Endothelial cell of umbilical vein (primary cell): ENCODE results near the gene KSR1. TPM values are rescaled to one million over a fixed set of nuclear protein-coding genes. Genes with fewer than 3 reads are reported as not detected.

ENCODE experiments used
- BruUV-seq: library from RNA; stranded (reverse); fragments of 400-500 nt; replicated peaks from 2 replicates; lab custom pipeline; 2021; lab: Mats Ljungman, UMichigan
- CTCF ChIA-PET: fragments of 300-600, 350-600 bp; sonication (Branson Sonifier 250); formaldehyde crosslinking; loops from one replicate; lab custom pipeline; 2021; ENCODE audit warnings: antibody characterized with exemption, inconsistent platforms; lab: Charles Lee
- POLR2A ChIA-PET: fragments of 300-600, 350-600 bp; sonication (Branson Sonifier 250); formaldehyde crosslinking; loops from one replicate; lab custom pipeline; 2021; ENCODE audit warnings: antibody characterized with exemption, inconsistent platforms; lab: Charles Lee
- DNase-seq: peaks from one replicate; pipeline ENCODE4 v3.0.0-alpha.2; 2011; ENCODE audit warnings: low read depth, low spot score
- FAIRE-seq: peaks from 2 replicates; lab custom pipeline; 2011; peaks lifted over from hg19 to GRCh38; lab: Jason Lieb, UNC
- H2AFZ ChIP-seq: 2 replicates; pipeline ENCODE4 v1.6.0; 2012; ENCODE audit warnings: low read depth, low read length, control low read depth, inconsistent platforms
- H3K27ac ChIP-seq: 2 replicates; pipeline ENCODE4 v1.5.1; 2011; ENCODE audit warnings: low read depth, mild to moderate bottlenecking, control low read depth, low read length, moderate library complexity; ENCODE audit not compliant: insufficient read depth
- H3K27me3 ChIP-seq, 2 experiments: 2 replicates each; pipeline versions ENCODE4 v1.6.0 to v1.6.1; 2011; ENCODE audit warnings: low read length in 2 of 2, mixed read lengths in 1 of 2; ENCODE audit not compliant: control insufficient read depth in 2 of 2, insufficient read depth in 2 of 2
- H3K36me3 ChIP-seq, 2 experiments: 2 replicates in 1 of 2; 3 replicates in 1 of 2; pipeline ENCODE4 v1.5.1; 2011; ENCODE audit warnings: low read length in 2 of 2, mild to moderate bottlenecking in 1 of 2, moderate library complexity in 1 of 2; ENCODE audit not compliant: control insufficient read depth in 2 of 2, insufficient read depth in 2 of 2; ENCODE audit errors: extremely low read depth in 1 of 2
- H3K4me1 ChIP-seq: 3 replicates; pipeline ENCODE4 v1.5.1; 2011; ENCODE audit warnings: mild to moderate bottlenecking, low read length; ENCODE audit not compliant: control insufficient read depth, insufficient read depth; ENCODE audit errors: extremely low read depth
- H3K4me2 ChIP-seq: 2 replicates; pipeline ENCODE4 v1.6.1; 2011; ENCODE audit warnings: low read length, control low read depth, mixed read lengths; ENCODE audit not compliant: insufficient read depth
- H3K4me3 ChIP-seq, 3 experiments: fragments of 200-600 bp in 1 of 3; sonication (generic), shearing (Covaris generic) in 1 of 3; replicated peaks in 1 of 3; 2 replicates each; pipeline ENCODE4 v1.5.1; 2011 to 2016; ENCODE audit warnings: control low read depth in 3 of 3, low read length in 3 of 3, mild to moderate bottlenecking in 2 of 3, inconsistent platforms in 1 of 3, low read depth in 1 of 3, moderate library complexity in 1 of 3; ENCODE audit not compliant: insufficient read depth in 1 of 3
- H3K79me2 ChIP-seq: 2 replicates; pipeline ENCODE4 v1.6.0; 2012; ENCODE audit warnings: low read length, inconsistent platforms; ENCODE audit not compliant: control insufficient read depth, insufficient read depth
- H3K9ac ChIP-seq: replicated peaks from 2 replicates; pipeline ENCODE3; 2011; ENCODE audit warnings: low read length, control low read depth; ENCODE audit not compliant: insufficient read depth; ENCODE audit errors: extremely low read depth
- H3K9me1 ChIP-seq: replicated peaks from 3 replicates; pipeline ENCODE4 v1.6.0; 2011; ENCODE audit warnings: mild to moderate bottlenecking, low read length; ENCODE audit not compliant: control insufficient read depth, insufficient read depth; ENCODE audit errors: extremely low read depth
- H3K9me3 ChIP-seq: replicated peaks from 2 replicates; pipeline ENCODE4 v1.5.1; 2012; ENCODE audit warnings: low read length, inconsistent platforms; ENCODE audit not compliant: control insufficient read depth, insufficient read depth
- H4K20me1 ChIP-seq: replicated peaks from 2 replicates; pipeline ENCODE3; 2011; ENCODE audit warnings: mild to moderate bottlenecking, low read length; ENCODE audit not compliant: control insufficient read depth, insufficient read depth; ENCODE audit errors: extremely low read depth
- CTCF ChIP-seq, 2 donors: IDR thresholded peaks; 1 replicate in 1 of 2; 2 replicates in 1 of 2; pipeline ENCODE4 v1.5.1; 2011; ENCODE audit warnings: low read length in 2 of 2, mild to moderate bottlenecking in 2 of 2, moderate library complexity in 2 of 2, control low read depth in 1 of 2, inconsistent platforms in 1 of 2, low read depth in 1 of 2; ENCODE audit not compliant: insufficient read depth in 1 of 2; ENCODE audit errors: extremely low read depth in 1 of 2
- EZH2 ChIP-seq: IDR thresholded peaks from 2 replicates; pipeline ENCODE4 v1.6.1; 2012; ENCODE audit warnings: borderline replicate concordance, low read depth, mild to moderate bottlenecking, moderate library complexity, low read length, inconsistent platforms; ENCODE audit not compliant: severe bottlenecking
- FOS ChIP-seq: IDR thresholded peaks from 2 replicates; pipeline ENCODE4 v1.6.1; 2011; ENCODE audit warnings: mild to moderate bottlenecking, low read length, moderate library complexity, borderline replicate concordance; ENCODE audit not compliant: insufficient read depth
- GATA2 ChIP-seq: IDR thresholded peaks from 2 replicates; pipeline ENCODE4 v1.7.0; 2011; ENCODE audit warnings: low read depth, mild to moderate bottlenecking, moderate library complexity, mixed read lengths, low read length; ENCODE audit not compliant: insufficient read length, insufficient read depth
- JUN ChIP-seq: IDR thresholded peaks from 2 replicates; pipeline ENCODE4 v1.6.1; 2011; ENCODE audit warnings: borderline replicate concordance, low read depth; ENCODE audit not compliant: insufficient read length, insufficient read depth
- MAX ChIP-seq: IDR thresholded peaks from 2 replicates; pipeline ENCODE4 v1.6.1; 2011; ENCODE audit not compliant: insufficient read depth, insufficient read length
- MYC ChIP-seq: IDR thresholded peaks from one replicate; pipeline ENCODE4 v1.6.1; 2011; ENCODE audit warnings: mild to moderate bottlenecking, low read depth, low read length
- POLR2A ChIP-seq: IDR thresholded peaks from 2 replicates; pipeline ENCODE4 v1.6.1; 2012; ENCODE audit warnings: low read depth, mild to moderate bottlenecking, control low read depth, low read length
- POLR2AphosphoS5 ChIP-seq: IDR thresholded peaks from 2 replicates; pipeline ENCODE4 v1.6.1; 2012; ENCODE audit warnings: low read depth, mild to moderate bottlenecking, control low read depth, low read length, moderate library complexity; ENCODE audit not compliant: insufficient read depth
- dilution Hi-C: fragments of 300-500 bp; cut with MboI; formaldehyde crosslinking; loops from one replicate; pipeline ENCODE4 v1.15.0; 2019; ENCODE audit warnings: low sequenced_read_pairs; ENCODE audit not compliant: extremely low pct_ligation_motif_present
- intact Hi-C: fragments of 100-400 bp; cut with micrococcal nuclease; formaldehyde crosslinking; loops from one replicate; pipeline ENCODE4 v1.10.0; 2022
- polyA plus RNA-seq, 4 experiments: library from polyadenylated mRNA; depleted of rRNA in 3 of 4; stranded (reverse) in 3 of 4; unstranded in 1 of 4; fragments of >200 nt; gene quantifications; 2 replicates each; pipeline versions ENCODE4 v1.2.1 to v1.2.3, GENCODE V29; 2011 to 2012; ENCODE audit warnings: missing spikeins in 1 of 4
- total RNA-seq: library from RNA; stranded (reverse); gene quantifications from 2 replicates; pipeline ENCODE4 v1.2.3, GENCODE V29; 2021

The KSR1 gene
- total and polyA plus RNA-seq, 2 donors (not counting 3 experiments of a cell fraction or from before 2014, with no cell fraction given): 35.4 to 80.2 TPM

GRCh38 chr17:27479838-27480237 is 23.6 kb downstream of the KSR1 start:
- ChIA-PET POLR2A (no interaction called here), CTCF (no interaction called here)
- no peak for FAIRE-seq
- H3K27me3 ChIP-seq: no peaks in the 10 kb centered on the region
- peaks cover 24% of the 10 kb centered on the region for H3K79me2 ChIP-seq
- no peak overlapping the region for H2AFZ ChIP-seq
- no peak for DNase-seq
- no peak overlapping the region for H3K27ac ChIP-seq
- peaks cover 3% of the 10 kb centered on the region for H3K4me1 ChIP-seq
- dilution Hi-C loops: no loop called here
- TF ChIP-seq POLR2A: no peak
- H3K9me1 ChIP-seq: no peaks in the 10 kb centered on the region
- no peaks in the 10 kb centered on the region for H3K9me3 ChIP-seq
- H3K36me3 ChIP-seq: no peaks in the 10 kb centered on the region
- H3K4me2 ChIP-seq: no peak overlapping the region
- no peak overlapping the region for H3K9ac ChIP-seq
- intact Hi-C loops: loop anchor here (5.0 kb wide), 1 partner anchor 42 kb away; no protein-coding TSS in a partner anchor
- BruUV-seq: no TSS peak
- H4K20me1 ChIP-seq: no peaks in the 10 kb centered on the region
- no peak overlapping the region for H3K4me3 ChIP-seq

DNA sequence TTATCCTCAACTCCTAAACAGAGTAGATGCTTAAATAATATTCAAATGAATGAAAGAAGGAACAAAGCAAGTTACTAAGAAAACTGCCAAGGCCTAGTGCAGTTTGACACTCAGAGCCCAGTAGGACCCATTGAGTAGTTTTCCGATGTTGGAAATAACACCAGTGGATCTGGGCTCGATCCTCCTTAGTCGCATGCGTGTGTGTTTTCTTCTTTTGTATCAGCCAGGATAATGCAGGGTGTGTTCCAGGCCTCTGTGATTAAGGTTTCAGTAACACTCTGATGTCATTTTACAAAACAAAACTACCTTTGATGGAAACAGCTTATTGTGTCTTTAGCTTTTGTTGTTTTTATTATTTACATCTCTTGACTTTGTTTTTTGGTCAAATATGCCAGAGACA is 24.5 kb downstream of the KSR1 start:
- H3K9me3 ChIP-seq: no peaks in the 10 kb centered on the region
- H3K4me3 ChIP-seq: no peak overlapping the region
- no peaks in the 10 kb centered on the region for H4K20me1 ChIP-seq
- peaks cover 18% of the 10 kb centered on the region for H3K79me2 ChIP-seq
- H3K27ac ChIP-seq: no peak overlapping the region
- intact Hi-C loops: loop anchor here (5.0 kb wide), 1 partner anchor 42 kb away; no protein-coding TSS in a partner anchor
- no peak for TF ChIP-seq EZH2
- no peak for TF ChIP-seq MAX
- TF ChIP-seq GATA2: no peak
- no peak for TF ChIP-seq POLR2A
- TF ChIP-seq MYC: no peak
- TF ChIP-seq POLR2AphosphoS5: no peak
- TF ChIP-seq CTCF (IDR thresholded peaks at IDR 0.05; ENCODE audit: extremely low read depth in 1 of 2, insufficient read depth in 1 of 2, low read depth in 1 of 2, low read length in 2 of 2): no peak
- no peak for TF ChIP-seq FOS
- no peak for TF ChIP-seq JUN
- CTCF ChIA-PET: no interaction called here
- H3K27me3 ChIP-seq: no peaks in the 10 kb centered on the region
- peaks cover 3% of the 10 kb centered on the region for H3K4me1 ChIP-seq
- dilution Hi-C loops: no loop called here
- H3K36me3 ChIP-seq: peaks cover 0 to 2% of the 10 kb centered on the region in 2 experiments
- FAIRE-seq (no peak), DNase-seq (no peak)
- BruUV-seq: no TSS peak
- no peak overlapping the region for H2AFZ ChIP-seq
- H3K9ac ChIP-seq: no peak overlapping the region
- no peak overlapping the region for H3K4me2 ChIP-seq
- POLR2A ChIA-PET: no interaction called here
- no peaks in the 10 kb centered on the region for H3K9me1 ChIP-seq
